Panc1 (cell line): ENCODE measurements around the gene KIAA1614. TPM values are rescaled to one million over a fixed set of nuclear protein-coding genes. Genes with fewer than 3 reads are reported as not detected.

Experiments
- ATAC-seq: fragments of 200-7000 bp; cut with Tn5 transposase; 2 replicates; pipeline ENCODE4 v1.9.1; 2020; ENCODE audit warnings: mild to moderate bottlenecking, moderate library complexity
- BruUV-seq: library from RNA; stranded (reverse); fragments of 400-500 nt; replicated peaks from 2 replicates; lab custom pipeline; 2021; lab: Mats Ljungman, UMichigan
- CTCF ChIA-PET: fragments of 300-600 bp; sonication (Branson Sonifier 250); formaldehyde crosslinking; loops from one replicate; lab custom pipeline; 2022; ENCODE audit warnings: antibody characterized with exemption; lab: Charles Lee
- POLR2A ChIA-PET: fragments of 300-600 bp; sonication (Branson Sonifier 250); formaldehyde crosslinking; loops from one replicate; lab custom pipeline; 2022; ENCODE audit warnings: antibody characterized with exemption; lab: Charles Lee
- DNase-seq: peaks from one replicate; pipeline ENCODE4 v3.0.0-alpha.2; 2010; ENCODE audit warnings: low read depth, low spot score
- H3K27ac ChIP-seq: 2 replicates; pipeline ENCODE4 v1.5.1; 2011; ENCODE audit warnings: mild to moderate bottlenecking, low read length, inconsistent platforms
- H3K27me3 ChIP-seq: fragments of 200-500 bp; sonication (Bioruptor generic); 2 replicates; pipeline ENCODE4 v1.6.0; 2014; ENCODE audit warnings: low read length, inconsistent platforms; ENCODE audit not compliant: control insufficient read depth, insufficient read depth
- H3K36me3 ChIP-seq: fragments of 200-500 bp; sonication (Bioruptor generic); 2 replicates; pipeline ENCODE4 v1.5.1; 2014; ENCODE audit warnings: inconsistent platforms, mild to moderate bottlenecking, low read length, moderate library complexity; ENCODE audit not compliant: control insufficient read depth, insufficient read depth
- H3K4me1 ChIP-seq: 2 replicates; pipeline ENCODE4 v1.5.1; 2011; ENCODE audit warnings: inconsistent platforms, mild to moderate bottlenecking, low read length, moderate library complexity; ENCODE audit not compliant: control insufficient read depth, insufficient read depth
- H3K4me3 ChIP-seq, 2 experiments: 2 replicates each; pipeline ENCODE4 v1.5.1; 2011 to 2012; ENCODE audit warnings: low read depth in 2 of 2, low read length in 2 of 2, mild to moderate bottlenecking in 2 of 2, inconsistent platforms in 1 of 2, moderate library complexity in 1 of 2
- H3K9me3 ChIP-seq: fragments of 200-500 bp; sonication (Bioruptor generic); 2 replicates; pipeline ENCODE4 v1.5.1; 2014; ENCODE audit warnings: low read depth, mild to moderate bottlenecking, inconsistent platforms, low read length, moderate library complexity; ENCODE audit not compliant: control insufficient read depth, insufficient read depth
- POLR2AphosphoS5 ChIP-seq: IDR thresholded peaks from 2 replicates; pipeline ENCODE4 v1.6.1; 2012; ENCODE audit warnings: mild to moderate bottlenecking, low read depth, low read length, moderate library complexity
- SIN3A ChIP-seq: IDR thresholded peaks from 2 replicates; pipeline ENCODE4 v1.6.1; 2012; ENCODE audit warnings: low read depth, mild to moderate bottlenecking, low read length, moderate library complexity, borderline replicate concordance; ENCODE audit not compliant: insufficient read depth
- TCF7L2 ChIP-seq: IDR thresholded peaks from 2 replicates; pipeline ENCODE4 v1.6.1; 2011; ENCODE audit warnings: mild to moderate bottlenecking, low read depth, low read length, inconsistent platforms
- in situ Hi-C: cut with HindIII; loops from 2 replicates; pipeline ENCODE4 v1.10.0; 2016; ENCODE audit warnings: low sequenced_read_pairs, low pct_unique_long_range_greater_than_20kb
- intact Hi-C: fragments of 100-400 bp; cut with micrococcal nuclease; formaldehyde crosslinking; loops from one replicate; pipeline ENCODE4 v1.10.0; 2022; ENCODE audit not compliant: unreplicated experiment
- total RNA-seq: library from RNA; stranded (reverse); gene quantifications from one replicate; pipeline ENCODE4 v1.2.1, GENCODE V29; 2021; ENCODE audit not compliant: unreplicated experiment
- TF ChIP-seq, protein P1 (sequence below), 2 experiments: IDR thresholded peaks; 2 replicates each; pipeline ENCODE4 v1.6.1; 2011 to 2012; ENCODE audit warnings: low read depth in 2 of 2, control low read depth in 1 of 2, low read length in 1 of 2, mild to moderate bottlenecking in 1 of 2, moderate library complexity in 1 of 2; ENCODE audit not compliant: insufficient read depth in 1 of 2
- TF ChIP-seq, protein P2 (sequence below): fragments of 450-650 bp; IDR thresholded peaks from 2 replicates; pipeline ENCODE4 v1.5.1; 2017; ENCODE audit warnings: mild to moderate bottlenecking

KIAA1614 gene
- total RNA-seq, 1 experiment from 2014 or later, result 0.80 TPM

DNA sequence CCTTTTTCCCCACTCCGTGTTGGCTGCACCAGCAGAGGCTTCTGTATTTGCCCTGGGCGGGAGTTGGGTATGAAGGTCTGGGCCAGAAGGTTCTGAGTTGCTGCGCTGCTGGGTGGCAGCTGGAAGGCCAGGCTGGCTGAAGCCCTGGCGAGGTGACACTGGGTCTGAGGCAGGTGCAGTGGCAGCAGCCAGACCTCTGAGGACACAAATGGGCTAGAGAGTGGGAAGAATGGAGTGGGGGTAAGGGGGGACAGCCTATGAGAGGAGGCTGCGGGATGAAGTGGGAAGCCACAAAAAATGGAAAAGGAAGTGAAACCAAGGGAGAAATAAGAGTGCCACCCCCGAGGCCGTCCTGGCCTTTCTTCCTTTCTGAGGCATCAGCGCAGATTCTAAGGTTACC is 56.7 kb downstream of the KIAA1614 start:
- no peaks in the 10 kb centered on the region for H3K9me3 ChIP-seq
- no peak overlapping the region for H3K27ac ChIP-seq
- ATAC-seq (no peak), DNase-seq (no peak)
- H3K4me3 ChIP-seq, result no peak overlapping the region
- no TSS peak for BruUV-seq
- TF ChIP-seq, protein P1, sequence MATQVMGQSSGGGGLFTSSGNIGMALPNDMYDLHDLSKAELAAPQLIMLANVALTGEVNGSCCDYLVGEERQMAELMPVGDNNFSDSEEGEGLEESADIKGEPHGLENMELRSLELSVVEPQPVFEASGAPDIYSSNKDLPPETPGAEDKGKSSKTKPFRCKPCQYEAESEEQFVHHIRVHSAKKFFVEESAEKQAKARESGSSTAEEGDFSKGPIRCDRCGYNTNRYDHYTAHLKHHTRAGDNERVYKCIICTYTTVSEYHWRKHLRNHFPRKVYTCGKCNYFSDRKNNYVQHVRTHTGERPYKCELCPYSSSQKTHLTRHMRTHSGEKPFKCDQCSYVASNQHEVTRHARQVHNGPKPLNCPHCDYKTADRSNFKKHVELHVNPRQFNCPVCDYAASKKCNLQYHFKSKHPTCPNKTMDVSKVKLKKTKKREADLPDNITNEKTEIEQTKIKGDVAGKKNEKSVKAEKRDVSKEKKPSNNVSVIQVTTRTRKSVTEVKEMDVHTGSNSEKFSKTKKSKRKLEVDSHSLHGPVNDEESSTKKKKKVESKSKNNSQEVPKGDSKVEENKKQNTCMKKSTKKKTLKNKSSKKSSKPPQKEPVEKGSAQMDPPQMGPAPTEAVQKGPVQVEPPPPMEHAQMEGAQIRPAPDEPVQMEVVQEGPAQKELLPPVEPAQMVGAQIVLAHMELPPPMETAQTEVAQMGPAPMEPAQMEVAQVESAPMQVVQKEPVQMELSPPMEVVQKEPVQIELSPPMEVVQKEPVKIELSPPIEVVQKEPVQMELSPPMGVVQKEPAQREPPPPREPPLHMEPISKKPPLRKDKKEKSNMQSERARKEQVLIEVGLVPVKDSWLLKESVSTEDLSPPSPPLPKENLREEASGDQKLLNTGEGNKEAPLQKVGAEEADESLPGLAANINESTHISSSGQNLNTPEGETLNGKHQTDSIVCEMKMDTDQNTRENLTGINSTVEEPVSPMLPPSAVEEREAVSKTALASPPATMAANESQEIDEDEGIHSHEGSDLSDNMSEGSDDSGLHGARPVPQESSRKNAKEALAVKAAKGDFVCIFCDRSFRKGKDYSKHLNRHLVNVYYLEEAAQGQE (IDR thresholded peaks at IDR 0.05; ENCODE audit: insufficient read depth in 1 of 2, low read depth in 2 of 2, low read length in 1 of 2), result no peak
- no peak for TF ChIP-seq SIN3A
- TF ChIP-seq, protein P2, sequence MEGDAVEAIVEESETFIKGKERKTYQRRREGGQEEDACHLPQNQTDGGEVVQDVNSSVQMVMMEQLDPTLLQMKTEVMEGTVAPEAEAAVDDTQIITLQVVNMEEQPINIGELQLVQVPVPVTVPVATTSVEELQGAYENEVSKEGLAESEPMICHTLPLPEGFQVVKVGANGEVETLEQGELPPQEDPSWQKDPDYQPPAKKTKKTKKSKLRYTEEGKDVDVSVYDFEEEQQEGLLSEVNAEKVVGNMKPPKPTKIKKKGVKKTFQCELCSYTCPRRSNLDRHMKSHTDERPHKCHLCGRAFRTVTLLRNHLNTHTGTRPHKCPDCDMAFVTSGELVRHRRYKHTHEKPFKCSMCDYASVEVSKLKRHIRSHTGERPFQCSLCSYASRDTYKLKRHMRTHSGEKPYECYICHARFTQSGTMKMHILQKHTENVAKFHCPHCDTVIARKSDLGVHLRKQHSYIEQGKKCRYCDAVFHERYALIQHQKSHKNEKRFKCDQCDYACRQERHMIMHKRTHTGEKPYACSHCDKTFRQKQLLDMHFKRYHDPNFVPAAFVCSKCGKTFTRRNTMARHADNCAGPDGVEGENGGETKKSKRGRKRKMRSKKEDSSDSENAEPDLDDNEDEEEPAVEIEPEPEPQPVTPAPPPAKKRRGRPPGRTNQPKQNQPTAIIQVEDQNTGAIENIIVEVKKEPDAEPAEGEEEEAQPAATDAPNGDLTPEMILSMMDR, result no peak
- no peak for TF ChIP-seq TCF7L2
- TF ChIP-seq POLR2AphosphoS5, result no peak
- CTCF ChIA-PET, result no interaction called here
- H3K36me3 ChIP-seq, result peaks cover 4% of the 10 kb centered on the region
- in situ Hi-C loops (no loop called here), intact Hi-C loops (no loop called here)
- H3K4me1 ChIP-seq, result no peaks in the 10 kb centered on the region
- POLR2A ChIA-PET, result no interaction called here
- no peaks in the 10 kb centered on the region for H3K27me3 ChIP-seq

DNA sequence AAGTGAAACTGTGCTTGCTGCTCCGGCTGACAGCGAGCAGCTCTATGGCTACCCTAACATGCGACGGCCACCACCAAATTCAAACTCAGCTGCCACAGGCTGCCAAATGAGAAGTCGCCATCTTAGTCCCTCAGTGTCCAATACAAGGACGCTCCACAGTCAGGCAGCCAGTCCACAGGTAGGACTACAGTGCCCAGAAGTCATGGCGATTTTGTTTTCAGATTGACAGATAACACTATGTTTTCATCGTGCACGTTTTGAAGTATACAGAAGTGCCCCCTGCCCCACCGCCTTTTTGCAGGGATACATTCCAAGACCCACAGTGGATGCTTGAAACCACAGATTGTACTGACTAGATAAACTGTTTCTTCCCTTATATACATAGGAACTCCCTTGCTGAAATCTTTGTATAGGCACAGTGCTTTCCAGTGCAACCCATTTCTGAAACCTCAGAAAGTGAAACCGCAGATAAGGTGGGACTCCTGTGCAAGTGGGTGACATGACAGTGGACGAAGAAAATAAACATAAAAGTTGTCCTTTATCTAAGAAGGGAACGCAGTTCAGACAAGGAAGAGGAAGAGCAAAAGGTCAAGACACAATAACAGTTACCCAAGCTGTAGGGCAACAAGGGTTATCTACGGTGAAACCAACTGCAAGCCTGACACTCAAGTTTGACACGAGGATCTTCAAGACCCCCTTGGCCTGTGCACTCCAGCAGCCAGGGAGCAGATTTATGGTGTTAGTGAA is 57.8 kb downstream of the KIAA1614 start:
- Histone ChIP-seq H3K27ac (no peak overlapping the region), H3K4me3 (no peak overlapping the region), H3K36me3 (peaks cover 11% of the 10 kb centered on the region), H3K9me3 (no peaks in the 10 kb centered on the region), H3K4me1 (no peaks in the 10 kb centered on the region), H3K27me3 (no peaks in the 10 kb centered on the region)
- ChIA-PET POLR2A (no interaction called here), CTCF (no interaction called here)
- intact Hi-C loops, result no loop called here
- TF ChIP-seq POLR2AphosphoS5 (no peak), TCF7L2 (no peak), SIN3A (no peak)
- TF ChIP-seq, protein P1 (IDR thresholded peaks at IDR 0.05; ENCODE audit: insufficient read depth in 1 of 2, low read depth in 2 of 2, low read length in 1 of 2), result no peak
- TF ChIP-seq, protein P2, result no peak
- BruUV-seq, result no TSS peak
- DNase-seq, result no peak
- in situ Hi-C loops, result no loop called here
- no peak for ATAC-seq
